GM12864 (cell line): ENCODE measurements around the gene DUSP10.

Experiments
- DNase-seq: peaks from one replicate; pipeline ENCODE4 v3.0.0-alpha.2; 2011; ENCODE audit warnings: low read depth
- H3K4me3 ChIP-seq: 2 replicates; pipeline ENCODE4 v1.5.1; 2011; ENCODE audit warnings: mild to moderate bottlenecking, low read depth, low read length, control low read depth
- TF ChIP-seq, protein P1 (sequence below): IDR thresholded peaks from 2 replicates; pipeline ENCODE4 v1.5.1; 2011; ENCODE audit warnings: low read depth, mild to moderate bottlenecking, moderate library complexity, low read length, control low read depth, inconsistent platforms; ENCODE audit errors: missing control alignments

DUSP10 gene

DNA sequence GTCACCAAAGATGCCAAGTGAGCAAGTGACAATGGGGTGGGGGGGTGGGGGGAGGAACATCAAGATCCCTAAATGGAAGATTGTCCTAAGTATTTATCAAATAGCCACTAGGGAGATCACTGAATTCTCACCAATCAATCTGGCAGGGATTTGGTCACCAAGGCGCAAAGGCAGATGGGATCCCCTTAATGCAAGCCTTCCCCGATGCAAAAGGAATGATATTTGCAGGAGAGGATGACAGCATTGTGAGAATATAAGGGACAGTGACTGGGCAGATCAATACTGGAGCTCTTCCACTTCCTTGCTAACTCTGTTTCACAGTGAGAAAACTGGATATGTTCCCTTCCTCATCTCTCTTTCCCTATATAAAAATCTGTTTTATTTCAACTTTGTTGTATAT, 40.9 kb downstream of the DUSP10 start:
- H3K4me3 ChIP-seq = no peak overlapping the region
- no peak for DNase-seq
- TF ChIP-seq, protein P1, sequence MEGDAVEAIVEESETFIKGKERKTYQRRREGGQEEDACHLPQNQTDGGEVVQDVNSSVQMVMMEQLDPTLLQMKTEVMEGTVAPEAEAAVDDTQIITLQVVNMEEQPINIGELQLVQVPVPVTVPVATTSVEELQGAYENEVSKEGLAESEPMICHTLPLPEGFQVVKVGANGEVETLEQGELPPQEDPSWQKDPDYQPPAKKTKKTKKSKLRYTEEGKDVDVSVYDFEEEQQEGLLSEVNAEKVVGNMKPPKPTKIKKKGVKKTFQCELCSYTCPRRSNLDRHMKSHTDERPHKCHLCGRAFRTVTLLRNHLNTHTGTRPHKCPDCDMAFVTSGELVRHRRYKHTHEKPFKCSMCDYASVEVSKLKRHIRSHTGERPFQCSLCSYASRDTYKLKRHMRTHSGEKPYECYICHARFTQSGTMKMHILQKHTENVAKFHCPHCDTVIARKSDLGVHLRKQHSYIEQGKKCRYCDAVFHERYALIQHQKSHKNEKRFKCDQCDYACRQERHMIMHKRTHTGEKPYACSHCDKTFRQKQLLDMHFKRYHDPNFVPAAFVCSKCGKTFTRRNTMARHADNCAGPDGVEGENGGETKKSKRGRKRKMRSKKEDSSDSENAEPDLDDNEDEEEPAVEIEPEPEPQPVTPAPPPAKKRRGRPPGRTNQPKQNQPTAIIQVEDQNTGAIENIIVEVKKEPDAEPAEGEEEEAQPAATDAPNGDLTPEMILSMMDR = no peak

DNA sequence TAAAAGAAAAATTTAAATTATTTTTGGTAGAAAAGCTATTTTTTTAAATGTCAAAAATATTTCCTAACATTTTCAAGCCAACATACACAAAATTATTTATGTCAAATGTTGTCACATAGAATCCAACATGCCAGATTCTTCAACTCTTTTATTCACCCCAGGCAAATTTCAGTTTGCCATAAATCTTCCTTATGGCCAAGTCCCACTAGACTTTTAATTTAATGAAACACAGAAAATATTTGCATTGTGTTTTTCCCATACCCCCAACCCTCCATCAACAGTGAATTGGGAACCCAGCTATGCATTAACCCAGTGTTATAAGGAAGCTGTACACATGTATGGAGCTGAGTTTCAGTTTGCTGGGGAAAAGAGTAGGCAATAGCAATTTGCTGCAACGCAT, 41.4 kb downstream of the DUSP10 start:
- TF ChIP-seq, protein P1 = no peak
- no peak overlapping the region for H3K4me3 ChIP-seq
- DNase-seq = no peak

DNA sequence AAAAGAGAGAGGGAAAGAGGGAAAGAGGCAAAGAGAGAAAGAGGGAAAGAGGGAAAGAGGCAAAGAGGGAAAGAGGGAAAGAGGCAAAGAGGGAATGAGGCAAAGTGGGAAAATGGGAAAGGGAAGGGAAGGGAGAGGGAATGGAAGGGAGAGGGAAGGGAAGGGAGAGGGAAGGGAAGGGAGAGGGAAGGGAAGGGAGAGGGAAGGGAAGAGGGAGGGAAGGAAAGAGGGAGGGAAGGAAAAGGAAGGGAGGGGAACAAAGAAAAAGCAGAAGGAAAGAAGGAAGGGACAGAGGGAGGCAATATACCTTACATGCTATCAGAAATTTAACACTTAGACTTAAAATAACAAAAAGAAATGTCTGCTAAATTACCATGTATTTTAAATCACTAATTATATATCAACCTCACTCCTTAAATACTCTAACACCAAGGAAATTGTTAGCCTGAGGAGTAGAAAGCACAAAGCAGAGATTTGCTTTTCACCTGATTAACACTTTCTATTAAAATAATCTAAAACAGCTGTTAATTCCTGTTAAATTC, 41.8 kb downstream of the DUSP10 start:
- H3K4me3 ChIP-seq = no peak overlapping the region
- TF ChIP-seq, protein P1 = no peak
- no peak for DNase-seq

DNA sequence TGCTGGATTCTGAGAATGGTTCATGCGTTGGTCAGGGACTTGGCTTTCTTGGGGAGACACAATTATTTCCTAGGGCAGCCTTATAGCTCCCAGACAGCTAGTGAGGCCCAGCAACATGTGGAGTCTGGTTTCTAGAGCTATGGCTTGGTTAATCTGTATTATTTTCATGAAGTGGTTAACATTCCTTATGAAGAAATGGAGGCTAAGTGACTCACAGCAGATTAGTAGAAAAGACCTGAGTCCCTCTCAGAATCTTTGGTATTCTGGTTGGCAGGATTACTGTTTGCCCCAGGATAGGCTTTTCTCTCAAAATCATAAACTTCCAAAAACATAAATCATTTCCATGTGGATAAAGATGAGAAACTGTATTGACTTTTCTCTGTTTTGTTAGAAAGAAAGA, 42.3 kb downstream of the DUSP10 start:
- H3K4me3 ChIP-seq = no peak overlapping the region
- no peak for DNase-seq
- TF ChIP-seq, protein P1 = no peak

DNA sequence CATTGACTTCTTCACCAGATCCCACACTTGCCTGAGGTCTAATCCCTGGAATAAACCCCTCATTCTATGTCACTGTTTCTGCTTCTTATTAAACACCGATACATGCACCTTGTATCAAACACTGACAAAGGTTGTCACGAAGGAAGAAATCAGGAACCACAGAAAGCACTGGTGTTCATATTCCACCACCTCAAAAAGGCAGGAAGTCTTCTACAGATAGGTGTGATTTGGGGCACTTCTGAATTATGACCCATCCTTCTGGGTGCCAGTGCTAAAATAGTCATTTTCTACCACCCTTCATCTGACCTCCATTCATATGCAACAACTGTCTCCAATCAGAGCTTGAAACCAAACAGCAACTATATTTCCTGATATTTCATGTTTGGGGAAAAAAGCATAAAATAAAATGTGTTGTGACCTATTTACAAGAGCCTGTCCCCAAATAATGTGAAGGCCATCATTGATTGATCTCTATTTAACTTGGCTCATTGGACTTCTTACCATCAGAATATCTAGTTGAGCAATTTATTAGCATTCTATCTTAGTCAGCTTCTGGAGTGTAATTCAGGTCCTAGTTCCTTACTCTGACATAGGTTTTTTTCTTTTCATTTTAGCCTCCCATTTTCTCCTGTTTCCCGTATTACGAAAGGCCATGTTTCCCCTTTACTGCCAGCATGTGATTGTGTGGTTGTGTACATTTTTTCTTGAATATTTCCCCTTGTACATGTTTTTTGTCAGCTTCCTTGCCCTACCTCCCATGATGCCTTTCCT, 43.1 kb downstream of the DUSP10 start:
- no peak for DNase-seq
- TF ChIP-seq, protein P1 = no peak
- no peak overlapping the region for H3K4me3 ChIP-seq

DNA sequence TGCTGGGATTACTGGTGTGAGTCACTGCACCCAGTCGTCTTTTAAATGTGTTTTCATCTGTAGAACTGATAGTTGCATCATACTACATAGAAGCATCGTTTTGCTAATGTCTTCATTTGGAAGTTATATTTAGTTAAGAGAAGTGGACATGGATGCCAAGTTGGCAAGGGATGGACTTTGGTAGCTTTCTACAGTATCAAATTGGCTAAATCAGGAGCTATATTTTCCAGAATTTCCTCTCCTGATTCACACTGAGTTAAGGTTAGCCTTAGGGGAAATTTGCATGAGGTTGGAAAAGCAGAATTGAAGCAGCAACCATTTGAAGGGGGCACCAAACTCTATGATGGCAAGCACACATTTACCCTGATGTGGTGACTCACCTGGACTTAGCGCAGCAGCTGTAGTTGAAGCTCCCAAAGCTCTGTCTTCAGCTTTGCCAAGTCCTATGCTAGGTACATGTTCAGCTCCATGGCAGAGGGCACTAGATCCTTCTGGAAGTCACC, 43.9 kb downstream of the DUSP10 start:
- TF ChIP-seq, protein P1 = no peak
- H3K4me3 ChIP-seq = no peak overlapping the region
- DNase-seq = no peak
